ENCODE results near the gene VSIG8. TPM values are rescaled to one million over a fixed set of nuclear protein-coding genes. Genes with fewer than 3 reads are reported as not detected.

The VSIG8 gene
- total and polyA plus RNA-seq, 2 of the 8 experiments (the other 6 are each of a cell fraction or from before 2014, with no cell fraction given), result not detected

GRCh38 chr1:159882527-159882862 is 20.0 kb upstream of the VSIG8 start:
- no peak overlapping the region for H3K4me2 ChIP-seq (ENCODE audit: insufficient read depth in 1 of 2, low read depth in 2 of 2, low read length in 2 of 2)
- FAIRE-seq, result no peak
- no peak overlapping the region for H3K9ac ChIP-seq (replicated peaks in 1 of 4; ENCODE audit: extremely low read depth in 1 of 4, low read depth in 3 of 4, low read length in 3 of 4)
- TF ChIP-seq KDM4A (IDR thresholded peaks at IDR 0.05; ENCODE audit: low read depth, low read length, severe bottlenecking) (no peak), NANOG (IDR thresholded peaks at IDR 0.05; ENCODE audit: insufficient read depth, low read depth, low read length, poor library complexity, severe bottlenecking) (no peak), RXRA (IDR thresholded peaks at IDR 0.05; ENCODE audit: insufficient read depth, low read depth, low read length) (no peak), SIX5 (IDR thresholded peaks at IDR 0.05; ENCODE audit: low read depth, low read length) (no peak), RBBP5 (IDR thresholded peaks at IDR 0.05; ENCODE audit: borderline replicate concordance, low read depth, low read length) (no peak), POU5F1 (IDR thresholded peaks at IDR 0.05; ENCODE audit: low read depth, low read length) (no peak), BACH1 (IDR thresholded peaks at IDR 0.05; ENCODE audit: low read length) (no peak), ASH2L (IDR thresholded peaks at IDR 0.05; ENCODE audit: low read length) (no peak)

More at GRCh38 chr1:159882527-159882862, 20.0 kb upstream of the VSIG8 start:
- H3K36me3 ChIP-seq (ENCODE audit: control insufficient read depth in 2 of 4, insufficient read depth in 4 of 4, low read length in 3 of 4), result no peaks in the 10 kb centered on the region
- H3K27ac ChIP-seq (ENCODE audit: low read depth, low read length), result no peak overlapping the region
- H2BK5ac ChIP-seq (ENCODE audit: low read depth, low read length), result no peak overlapping the region
- no peaks in the 10 kb centered on the region for H3K79me1 ChIP-seq (ENCODE audit: low read depth, low read length)
- POLR2A ChIA-PET (ENCODE audit: partially characterized antibody), result no interaction called here
- no peaks in the 10 kb centered on the region for H4K20me1 ChIP-seq (replicated peaks in 1 of 2; ENCODE audit: control insufficient read depth in 1 of 2, insufficient read depth in 2 of 2, low read length in 2 of 2)
- H2BK20ac ChIP-seq (ENCODE audit: low read length), result no peak overlapping the region
- no peak overlapping the region for H3K23ac ChIP-seq (ENCODE audit: insufficient read length)
- H3K4me3 ChIP-seq (ENCODE audit: extremely low read depth in 1 of 4, insufficient read depth in 2 of 4, low read depth in 3 of 4, low read length in 4 of 4), result no peak overlapping the region
- H2BK12ac ChIP-seq (ENCODE audit: low read depth, low read length), result no peak overlapping the region
- no peak for DNase-seq (ENCODE audit: low read depth in 1 of 2, low spot score in 2 of 2)
- no peaks in the 10 kb centered on the region for H3K4me1 ChIP-seq (replicated peaks in 1 of 4; ENCODE audit: control insufficient read depth in 3 of 4, insufficient read depth in 4 of 4, low read length in 3 of 4)
- H2BK15ac ChIP-seq (ENCODE audit: low read length), result no peak overlapping the region
- no peak overlapping the region for H4K8ac ChIP-seq (ENCODE audit: extremely low read depth, insufficient read depth, low read length)
- no peak overlapping the region for H3K18ac ChIP-seq (ENCODE audit: extremely low read depth, low read length)
- H3K23me2 ChIP-seq (ENCODE audit: low read depth, low read length), result no peaks in the 10 kb centered on the region; the same call in 1 of the 2 replicates
- H2AK5ac ChIP-seq (ENCODE audit: low read depth, low read length), result no peak overlapping the region
- 89% methylated on average over 2 of the region's 2 CpGs; no CpG with 5 or more reads in 1 of the 2 experiments for WGBS, 2 experiments (ENCODE audit: extremely low coverage in 1 of 2, insufficient coverage in 1 of 2, insufficient read length in 1 of 2, insufficient replicate concordance in 2 of 2, low coverage in 1 of 2, low lambda C conversion rate in 2 of 2, missing lambda C conversion rate in 1 of 2)
- no peak overlapping the region for H3K4ac ChIP-seq (replicated peaks; ENCODE audit: insufficient read length, low read depth, low read length)
- no peak overlapping the region for H2AFZ ChIP-seq (ENCODE audit: low read length)
- no peak overlapping the region for H3K56ac ChIP-seq (replicated peaks; ENCODE audit: insufficient read length, low read depth, low read length)
- CTCF ChIA-PET (ENCODE audit: partially characterized antibody), result interaction anchor here (1.0 to 20.8 kb wide), 3 partner anchors 8 to 79 kb away, joined by 3 to 645 read pairs (median 62); partner anchors contain the start of gene FCRL6
- H3K27me3 ChIP-seq (replicated peaks in 1 of 4; ENCODE audit: control insufficient read depth in 3 of 4, extremely low read depth in 1 of 4, insufficient read depth in 3 of 4, low read length in 3 of 4), result no peaks in the 10 kb centered on the region; a peak in 1 of 7 replicates
- H2BK120ac ChIP-seq (replicated peaks; ENCODE audit: low read depth, low read length), result no peak overlapping the region
- H4K5ac ChIP-seq (ENCODE audit: insufficient read length, low read depth, low read length), result no peak overlapping the region
- no peak overlapping the region for H4K91ac ChIP-seq (replicated peaks; ENCODE audit: insufficient read length, low read length)
- no peaks in the 10 kb centered on the region for H3K79me2 ChIP-seq (ENCODE audit: control insufficient read depth in 1 of 2, insufficient read depth in 2 of 2, low read length in 2 of 2)
- no peaks in the 10 kb centered on the region for H3K9me3 ChIP-seq (ENCODE audit: insufficient read depth in 2 of 2, low read depth in 1 of 2, low read length in 1 of 2)
- H3K14ac ChIP-seq (ENCODE audit: insufficient read length), result no peak overlapping the region
